Measurements from ENCODE around the gene NBDY. TPM values are rescaled to one million over a fixed set of nuclear protein-coding genes. Genes with fewer than 3 reads are reported as not detected.

Gene NBDY, protein sequence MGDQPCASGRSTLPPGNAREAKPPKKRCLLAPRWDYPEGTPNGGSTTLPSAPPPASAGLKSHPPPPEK
- 52.1 to 71.0 TPM (median 53.7 TPM) in 5 replicates for total RNA-seq (2022; extraction: Qiagen RNA extraction)

DNA sequence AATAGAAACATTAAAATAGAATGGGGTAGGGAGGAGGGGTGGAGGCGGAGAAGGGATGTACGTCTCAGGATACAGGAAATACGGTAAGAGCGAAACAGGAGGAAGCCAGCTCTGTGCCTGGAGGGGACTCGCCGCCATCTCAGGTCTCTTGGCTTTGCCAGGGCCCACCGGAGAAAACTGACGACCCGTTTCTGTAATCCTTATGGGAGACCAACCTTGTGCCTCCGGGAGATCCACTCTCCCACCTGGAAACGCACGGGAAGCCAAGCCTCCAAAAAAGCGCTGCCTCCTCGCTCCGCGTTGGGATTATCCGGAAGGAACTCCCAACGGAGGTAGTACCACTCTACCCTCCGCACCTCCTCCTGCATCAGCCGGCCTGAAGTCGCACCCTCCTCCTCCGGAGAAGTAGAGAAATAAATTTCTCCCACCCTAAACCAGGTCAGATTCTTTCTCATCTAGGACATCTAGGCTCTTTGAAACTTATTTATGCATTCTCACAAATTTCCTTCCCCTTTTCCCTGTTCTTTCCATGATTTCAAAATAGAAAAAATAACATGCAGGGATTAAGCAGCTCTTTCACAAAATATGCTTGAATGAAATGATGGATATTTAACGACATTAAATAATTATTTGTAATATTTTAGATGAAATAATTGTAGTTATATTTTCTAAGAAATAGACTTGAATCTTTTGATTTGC lies at the start of gene NBDY:
Gene NBDY, plus strand, starts transcription at position 92 of the 699 bp plus-strand sequence. Its CDS starts 111 bp downstream, at position 203.

Other genes with a start within 250 kb of the NBDY start
- 22.9 to 25.8 TPM (median 24.0 TPM) in 5 replicates for gene UBQLN2, start 165.6 kb upstream of the NBDY start, total RNA-seq (2022; extraction: Qiagen RNA extraction)